Small intestine (tissue), 7 donors: ENCODE results near the gene MT2A. TPM values are rescaled to one million over a fixed set of nuclear protein-coding genes. Genes with fewer than 3 reads are reported as not detected.
"Not testable (repeated sequence)": the region's sequence is repeated elsewhere in the genome, so short reads cannot be mapped to it uniquely, and the experiment has no call there.

Experiments
- DNase-seq, 2 donors: peaks; one replicate each; pipeline versions ENCODE4 v3.0.0 to v3.0.0-alpha.2; 2013
- FAIRE-seq: peaks from 2 replicates; lab custom pipeline; 2012; peaks lifted over from hg19 to GRCh38; lab: Jason Lieb, UNC
- H3K27ac ChIP-seq, 3 donors: one replicate each; pipeline ENCODE4 v1.5.1; 2013; ENCODE audit warnings: low read length in 2 of 3, mild to moderate bottlenecking in 2 of 3, control low read depth in 1 of 3, inconsistent platforms in 1 of 3, low read depth in 1 of 3, moderate library complexity in 1 of 3
- H3K27me3 ChIP-seq, 3 donors: one replicate each; pipeline ENCODE4 v1.6.1; 2013; ENCODE audit warnings: low read length in 3 of 3, inconsistent platforms in 1 of 3; ENCODE audit not compliant: control insufficient read depth in 3 of 3, insufficient read depth in 3 of 3
- H3K36me3 ChIP-seq, 3 donors: one replicate each; pipeline ENCODE4 v1.6.1; 2013; ENCODE audit warnings: low read length in 3 of 3, inconsistent platforms in 1 of 3, low read depth in 1 of 3, mild to moderate bottlenecking in 1 of 3, moderate library complexity in 1 of 3; ENCODE audit not compliant: control insufficient read depth in 3 of 3, insufficient read depth in 2 of 3
- H3K4me1 ChIP-seq, 3 donors: one replicate each; pipeline ENCODE4 v1.6.1; 2013; ENCODE audit warnings: low read length in 2 of 3, inconsistent platforms in 1 of 3, low read depth in 1 of 3, mild to moderate bottlenecking in 1 of 3, moderate library complexity in 1 of 3; ENCODE audit not compliant: control insufficient read depth in 3 of 3, insufficient read depth in 2 of 3
- H3K4me3 ChIP-seq, 3 donors: one replicate each; pipeline ENCODE4 v1.5.1; 2013; ENCODE audit warnings: low read length in 3 of 3, control low read depth in 1 of 3, inconsistent platforms in 1 of 3, low read depth in 1 of 3, mild to moderate bottlenecking in 1 of 3, moderate library complexity in 1 of 3
- H3K9me3 ChIP-seq, 2 donors: one replicate each; pipeline ENCODE4 v1.6.1; 2013; ENCODE audit warnings: low read depth in 1 of 2, low read length in 1 of 2; ENCODE audit not compliant: control insufficient read depth in 2 of 2, insufficient read depth in 1 of 2
- WGBS, 3 donors: extraction: QIAGEN DNeasy Blood & Tissue Kit; methylation state at CpG; one replicate each; pipeline ENCODE4 v1.1.7; 2013; 5-methylcytosine and 5-hydroxymethylcytosine counted together
- polyA plus RNA-seq, 4 donors: library from polyadenylated mRNA; stranded (reverse) in 3 of 4; unstranded in 1 of 4; fragments of 200-250 nt in 3 of 4; fragments of 120-200 nt in 1 of 4; gene quantifications; one replicate each; pipeline versions ENCODE4 v1.2.1 to v1.2.3, GENCODE V29; 2013
- donor health status: healthy with polysubstance abuse.
- donor health status: control.
- donor health status: control.
- donor health status: Bipolar disorder and iron deficiency.
- donor health status: healthy.

MT2A gene
- polyA plus RNA-seq, 4 donors, result 133 to 464 (median 194) TPM

- DNase-seq (no peak), FAIRE-seq (no peak)
- Histone ChIP-seq H3K36me3 (no peaks in the 10 kb centered on the region), H3K27me3 (peaks cover 0 to 5% (median 0%) of the 10 kb centered on the region in 3 donors), H3K4me1 (no peaks in the 10 kb centered on the region), H3K4me3 (no peak overlapping the region), H3K9me3 (no peaks in the 10 kb centered on the region), H3K27ac (no peak overlapping the region)
- WGBS, 3 donors, result 88 to 90% (median 89%) methylated on average over 11 of the region's 11 CpGs
These were observed 36.9 kb upstream of the MT2A start for GRCh38 chr16:56571525-56571924.

GRCh38 chr16:56574625-56575024 lies 33.8 kb upstream of the MT2A start:
- DNase-seq (no peak), FAIRE-seq (no peak)
- no peaks in the 10 kb centered on the region for H3K4me1 ChIP-seq
- no peak overlapping the region for H3K27ac ChIP-seq
- no peak overlapping the region for H3K4me3 ChIP-seq
- no peaks in the 10 kb centered on the region for H3K9me3 ChIP-seq
- no peaks in the 10 kb centered on the region for H3K27me3 ChIP-seq
- no peaks in the 10 kb centered on the region for H3K36me3 ChIP-seq
- 63 to 72% (median 72%) methylated on average over 1 of the region's 1 CpG for WGBS, 3 donors

GRCh38 chr16:56576585-56577299 lies 31.6 kb upstream of the MT2A start:
- Histone ChIP-seq H3K4me3 (no peak overlapping the region), H3K4me1 (no peaks in the 10 kb centered on the region), H3K36me3 (no peaks in the 10 kb centered on the region), H3K27ac (no peak overlapping the region), H3K9me3 (no peaks in the 10 kb centered on the region), H3K27me3 (peaks cover 0 to 2% (median 0%) of the 10 kb centered on the region in 3 donors)
- WGBS, 3 donors, result 27 to 32% (median 28%) methylated on average over 8 of the region's 8 CpGs
- FAIRE-seq, result no peak
- DNase-seq, result peak; percentile 88

- no peak for DNase-seq
- no peak overlapping the region for H3K4me3 ChIP-seq
- no peaks in the 10 kb centered on the region for H3K4me1 ChIP-seq
- WGBS, 3 donors, result 54 to 72% (median 65%) methylated on average over 4 of the region's 4 CpGs
- no peaks in the 10 kb centered on the region for H3K9me3 ChIP-seq
- no peak for FAIRE-seq
- H3K36me3 ChIP-seq, result no peaks in the 10 kb centered on the region
- peaks cover 0 to 2% (median 0%) of the 10 kb centered on the region in 3 donors for H3K27me3 ChIP-seq
- no peak overlapping the region for H3K27ac ChIP-seq
These were observed 31.1 kb upstream of the MT2A start for GRCh38 chr16:56577300-56577625.

GRCh38 chr16:56580391-56581048 lies 27.9 kb upstream of the MT2A start:
- H3K9me3 ChIP-seq, result no peaks in the 10 kb centered on the region
- no peak overlapping the region for H3K4me3 ChIP-seq
- no peak for FAIRE-seq
- peaks cover 0 to 14% (median 0%) of the 10 kb centered on the region in 3 donors for H3K27me3 ChIP-seq
- no peaks in the 10 kb centered on the region for H3K4me1 ChIP-seq
- no peak overlapping the region for H3K27ac ChIP-seq
- no peak for DNase-seq
- WGBS, 3 donors, result 81 to 85% (median 83%) methylated on average over 6 of the region's 6 CpGs
- H3K36me3 ChIP-seq, result no peaks in the 10 kb centered on the region

GRCh38 chr16:56582911-56583310 lies 25.5 kb upstream of the MT2A start:
- WGBS, 3 donors, result 83 to 95% (median 90%) methylated on average over 2 of the region's 2 CpGs
- not testable (repeated sequence) for DNase-seq
- peaks cover 0 to 23% (median 0%) of the 10 kb centered on the region in 3 donors for H3K27me3 ChIP-seq

GRCh38 chr16:56583351-56584168 lies 24.8 kb upstream of the MT2A start:
- FAIRE-seq (no peak), DNase-seq (no peak)
- H3K36me3 ChIP-seq, result no peaks in the 10 kb centered on the region
- H3K4me1 ChIP-seq, result no peaks in the 10 kb centered on the region
- H3K4me3 ChIP-seq, result no peak overlapping the region
- WGBS, 3 donors, result 54 to 61% (median 59%) methylated on average over 11 of the region's 11 CpGs
- no peak overlapping the region for H3K27ac ChIP-seq
- H3K9me3 ChIP-seq, result no peaks in the 10 kb centered on the region
- H3K27me3 ChIP-seq, result peaks cover 0 to 27% (median 0%) of the 10 kb centered on the region in 3 donors

More at GRCh38 chr16:56582911-56583310, 25.5 kb upstream of the MT2A start:
- not testable (repeated sequence) for H3K36me3 ChIP-seq, H3K27ac ChIP-seq, H3K9me3 ChIP-seq, H3K4me1 ChIP-seq, H3K4me3 ChIP-seq, FAIRE-seq

- H3K27ac ChIP-seq, result no peak overlapping the region
- peaks cover 0 to 32% (median 3%) of the 10 kb centered on the region in 3 donors for H3K27me3 ChIP-seq
- 83 to 87% (median 86%) methylated on average over 11 of the region's 11 CpGs for WGBS, 3 donors
- no peak overlapping the region for H3K4me3 ChIP-seq
- FAIRE-seq (no peak), DNase-seq (no peak)
- no peaks in the 10 kb centered on the region for H3K9me3 ChIP-seq
- H3K4me1 ChIP-seq, result no peaks in the 10 kb centered on the region
- H3K36me3 ChIP-seq, result no peaks in the 10 kb centered on the region
These were observed 24.1 kb upstream of the MT2A start for GRCh38 chr16:56584276-56584675.
